HCEC 1CT (cell line): ENCODE measurements around the gene MCF2L2.
A peak's percentile ranks its signal among the peaks of the same experiment; 100 is the strongest.

Experiments used
- DNase-seq: peaks from one replicate; pipeline ENCODE4 v3.0.0-alpha.2; 2017

The MCF2L2 gene

DNA sequence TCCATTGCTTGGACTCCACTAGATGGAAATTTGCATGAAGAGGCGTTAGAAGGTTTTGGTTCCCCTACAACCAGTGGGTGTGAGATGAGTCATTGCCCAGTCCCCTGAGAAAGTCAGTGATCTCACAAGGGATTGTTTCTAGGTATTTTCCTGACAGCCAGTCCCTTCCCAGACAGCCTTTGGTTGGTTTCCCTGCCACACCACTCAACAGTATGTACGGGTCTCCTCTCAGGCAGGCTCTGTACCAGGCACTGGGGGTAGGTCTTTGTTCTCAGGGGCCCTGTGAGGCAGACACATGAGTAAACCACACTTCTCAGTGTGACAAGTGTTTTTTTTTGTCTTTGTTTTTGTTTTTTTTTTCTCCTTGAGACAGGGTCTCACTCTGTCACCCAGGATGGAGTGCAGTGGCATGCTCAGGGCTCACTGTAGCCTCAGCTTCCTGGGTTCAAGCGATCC is 269.8 kb downstream of the MCF2L2 start:
- DNase-seq, result peak; percentile 11

DNA sequence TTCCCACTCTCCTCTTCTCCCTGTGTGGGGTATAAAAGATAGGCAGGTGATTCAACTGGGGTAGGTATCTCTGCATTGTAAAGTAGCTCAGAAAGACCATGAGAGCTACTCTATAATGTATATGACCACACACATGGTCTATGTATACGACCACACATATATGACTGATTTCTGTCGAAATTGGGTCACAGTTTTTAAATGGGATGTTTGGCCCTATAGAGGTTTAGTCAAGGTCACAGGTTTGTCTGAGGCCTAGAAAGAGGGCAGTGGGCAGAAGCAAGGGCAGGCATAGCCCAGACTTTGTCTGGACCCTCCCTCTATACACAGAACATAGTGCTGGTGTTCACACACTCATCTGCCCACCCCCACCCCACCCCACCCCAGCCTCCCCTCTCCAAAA is 270.3 kb downstream of the MCF2L2 start:
- no peak for DNase-seq

DNA sequence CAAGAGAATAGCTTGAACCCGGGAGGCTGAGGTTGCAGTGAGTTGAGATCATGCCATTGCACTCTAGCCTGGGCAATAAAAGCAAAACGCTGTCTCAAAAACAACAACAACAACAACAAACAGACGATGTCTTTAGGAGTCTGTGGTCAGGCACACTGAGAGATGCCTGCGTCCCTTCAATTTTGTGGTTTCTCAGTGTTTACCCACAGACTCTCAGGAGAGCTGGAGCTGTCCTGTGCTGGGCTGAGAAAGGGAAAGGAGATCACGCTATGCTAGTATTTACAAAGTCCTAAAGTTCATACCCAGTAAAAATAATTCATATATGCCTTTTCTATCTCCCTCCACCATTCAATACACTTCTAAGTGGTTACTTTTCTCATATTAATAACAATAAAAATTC is 272.2 kb downstream of the MCF2L2 start:
- DNase-seq, result no peak

DNA sequence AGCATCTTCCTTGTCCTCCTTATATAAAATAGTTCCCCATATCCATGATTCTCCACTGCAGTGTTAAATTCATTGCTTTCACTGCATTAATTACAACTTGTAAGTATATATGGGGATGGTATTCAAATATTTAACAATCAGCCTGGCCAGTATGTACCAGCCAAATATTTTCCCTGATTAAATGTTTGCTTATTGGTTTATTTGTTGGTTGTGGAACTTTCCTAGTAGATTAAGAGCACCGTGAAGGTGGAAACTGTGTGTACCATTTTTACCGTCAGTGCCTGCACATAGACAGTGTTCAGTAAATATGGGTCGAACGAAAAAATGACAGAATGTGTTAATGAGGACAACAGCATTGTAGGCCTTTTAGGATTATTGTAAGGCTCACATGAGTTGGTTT is 272.9 kb downstream of the MCF2L2 start:
- DNase-seq, result no peak

DNA sequence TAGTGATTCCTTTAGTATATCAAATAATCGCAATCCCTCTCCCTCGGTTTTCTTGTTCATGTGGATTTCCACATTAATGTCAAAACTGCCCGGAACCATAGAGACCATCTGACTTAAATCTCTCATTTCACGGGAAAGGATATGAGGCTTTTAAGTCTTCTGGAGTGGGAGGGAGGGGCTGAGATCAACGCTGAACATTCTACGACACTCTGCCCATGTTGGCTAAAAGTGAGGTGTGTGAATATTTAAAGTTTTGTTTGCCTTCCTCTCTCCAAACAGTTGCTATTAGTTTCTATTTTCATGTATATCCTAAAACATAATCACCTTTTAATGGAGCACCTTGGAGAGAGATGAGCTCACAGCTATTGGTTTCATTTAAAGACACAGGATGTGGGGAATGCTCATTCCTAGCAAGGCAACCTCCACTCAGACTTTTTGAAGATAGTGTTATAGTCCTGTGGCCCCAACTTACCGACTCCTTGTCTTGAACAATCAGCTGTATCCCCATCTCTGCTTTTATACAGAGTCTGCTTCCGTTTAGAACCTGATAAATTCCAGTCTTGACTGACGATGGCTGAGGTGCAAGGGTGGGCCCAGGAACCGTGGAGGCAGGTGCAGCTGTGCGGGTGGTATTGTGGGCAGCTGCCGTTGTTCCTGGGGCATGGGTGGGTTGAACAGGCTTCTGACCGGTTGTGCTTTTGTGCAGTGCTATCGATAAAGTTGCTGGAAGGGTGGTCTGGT is 275.0 kb downstream of the MCF2L2 start:
- DNase-seq, result no peak

DNA sequence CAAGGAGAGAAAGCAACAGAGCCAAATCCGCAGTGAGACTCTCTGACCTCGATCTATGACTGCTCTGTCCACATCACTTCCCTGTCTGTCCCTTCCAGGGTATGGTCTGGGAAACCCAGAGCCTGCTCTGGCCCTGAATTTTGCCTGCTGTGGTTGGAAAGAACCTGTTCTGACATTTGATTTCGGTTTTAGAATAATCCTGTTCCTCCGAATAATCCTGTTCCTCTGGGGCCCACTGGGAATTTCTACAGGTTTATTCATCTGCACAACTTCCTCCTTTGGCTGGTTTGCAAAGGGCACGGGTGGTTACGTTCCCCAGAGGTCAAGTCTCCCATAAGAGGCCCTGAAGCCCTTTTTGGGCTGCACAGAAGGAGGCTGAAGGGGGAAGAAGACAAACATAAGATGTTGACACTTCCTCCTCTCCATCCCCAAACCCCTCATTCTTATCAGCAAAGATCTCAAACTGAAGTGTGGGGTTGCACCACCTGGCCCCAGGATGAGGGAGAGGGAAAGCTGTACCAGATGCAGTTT is 276.5 kb downstream of the MCF2L2 start:
- DNase-seq, result no peak

DNA sequence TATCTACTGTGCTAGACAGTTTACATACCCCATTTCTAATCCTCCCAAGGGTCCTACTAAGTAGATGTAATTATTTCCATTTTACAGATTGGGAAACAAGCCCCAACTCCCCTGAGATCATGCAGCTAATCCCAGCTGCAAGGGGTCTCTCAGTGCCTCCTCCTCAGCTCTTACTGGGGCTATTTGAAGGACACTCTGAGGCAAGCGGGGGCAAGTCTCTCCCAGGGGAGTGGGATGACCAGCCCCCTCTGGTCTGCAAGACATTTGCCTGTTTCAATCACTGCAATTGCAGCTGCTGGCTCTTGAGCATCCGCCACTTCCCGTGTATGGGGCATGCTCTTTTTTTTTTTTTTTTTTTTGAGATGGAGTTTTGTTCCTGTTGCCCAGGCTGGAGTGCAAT is 277.3 kb downstream of the MCF2L2 start:
- DNase-seq, result no peak

DNA sequence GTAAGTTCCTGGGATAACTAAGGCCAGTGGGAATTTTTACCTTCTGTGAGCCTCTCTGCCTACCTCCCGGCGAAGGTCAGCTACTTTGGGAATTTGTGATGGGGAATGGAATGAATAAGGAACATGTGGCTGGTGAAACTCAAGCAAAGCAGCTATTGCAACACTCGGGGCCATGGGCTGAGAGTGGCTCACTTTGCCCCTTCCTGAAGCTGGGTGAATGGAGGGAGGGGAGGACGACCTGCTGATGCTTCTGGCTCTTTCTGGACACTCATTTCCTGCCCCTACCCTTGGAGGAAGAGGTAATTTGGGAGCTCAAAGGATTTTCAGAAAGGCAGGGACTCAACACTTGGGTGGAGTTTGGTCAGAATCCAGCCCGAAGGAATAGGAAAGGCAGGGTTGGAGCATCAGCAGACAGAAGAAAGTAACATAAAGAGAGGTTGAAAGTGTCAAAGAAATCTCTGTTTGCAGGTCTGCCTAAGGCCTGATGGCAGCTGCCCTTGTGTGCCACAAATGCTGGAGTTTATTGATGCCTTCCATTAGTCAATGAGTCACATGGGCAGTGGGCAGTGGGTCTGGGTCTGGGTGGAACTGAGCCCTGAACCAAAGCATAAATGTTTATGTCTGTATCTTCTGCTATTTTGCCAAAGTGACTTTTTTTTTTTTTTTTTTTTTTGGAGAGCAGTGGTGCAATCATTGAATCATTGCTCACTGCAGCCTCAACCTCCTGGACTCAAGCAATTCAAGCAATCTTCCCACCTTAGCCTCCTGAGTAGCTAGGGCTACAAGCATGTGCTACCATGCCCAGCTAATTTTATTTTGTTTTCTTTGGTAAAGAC is 278.3 kb downstream of the MCF2L2 start:
- peak; percentile 20 for DNase-seq

DNA sequence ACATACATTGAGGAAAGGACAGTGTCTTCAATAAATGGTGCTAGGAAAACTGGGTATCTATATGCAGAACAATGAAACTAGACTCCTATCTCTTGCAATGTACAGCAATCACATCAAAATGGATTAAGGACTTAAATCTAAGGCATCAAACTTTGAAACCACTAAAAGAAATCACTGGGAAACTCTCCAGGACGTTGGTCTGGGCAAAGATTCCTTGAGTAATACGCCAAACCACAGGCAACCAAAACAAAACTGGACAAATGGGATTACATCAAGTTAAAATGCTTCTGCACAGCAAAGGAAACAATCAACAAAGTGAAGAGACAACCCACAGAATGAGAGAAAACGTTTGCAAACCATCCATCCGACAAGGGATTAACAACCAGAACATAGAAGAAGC is 280.4 kb downstream of the MCF2L2 start:
- peak; percentile 63 for DNase-seq

DNA sequence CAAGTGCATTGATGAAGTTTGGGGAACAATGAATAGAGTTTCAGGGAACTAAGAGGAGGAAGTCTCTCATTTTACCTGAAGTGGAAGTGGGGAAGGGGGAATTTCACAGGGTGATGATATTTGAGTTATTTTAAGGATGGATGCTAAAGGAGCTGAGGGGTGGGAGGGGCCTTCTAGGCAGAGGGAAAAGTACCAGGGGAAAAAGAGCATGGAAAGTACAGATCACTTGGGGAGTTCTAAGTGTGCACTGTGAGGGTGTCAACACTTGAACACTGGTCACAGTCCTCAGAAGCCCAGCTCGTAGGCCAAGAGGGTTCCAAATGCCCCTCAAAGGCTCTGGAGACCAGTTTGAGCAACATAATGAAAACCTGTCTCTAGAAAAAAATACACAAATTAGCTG is 284.1 kb downstream of the MCF2L2 start:
- DNase-seq, result no peak

DNA sequence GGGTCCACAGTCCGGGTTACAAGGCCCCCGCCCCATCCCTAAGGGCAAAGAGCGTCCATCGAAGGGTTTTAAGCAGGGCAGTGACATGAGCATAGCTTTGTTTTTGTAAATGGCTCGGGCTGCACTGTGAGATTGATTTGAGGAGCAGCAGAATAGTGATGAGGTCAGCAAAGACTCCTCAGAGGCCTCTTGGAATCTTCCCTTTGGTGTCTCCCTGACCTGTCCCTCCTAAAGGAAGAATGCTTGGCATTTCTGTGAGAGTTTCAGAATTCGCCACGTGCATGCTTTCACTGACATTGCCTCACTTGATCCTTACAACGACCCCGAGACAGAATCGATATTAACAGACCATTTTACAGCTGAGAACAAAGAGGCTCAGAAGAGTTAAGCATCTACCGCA is 286.2 kb downstream of the MCF2L2 start:
- no peak for DNase-seq

DNA sequence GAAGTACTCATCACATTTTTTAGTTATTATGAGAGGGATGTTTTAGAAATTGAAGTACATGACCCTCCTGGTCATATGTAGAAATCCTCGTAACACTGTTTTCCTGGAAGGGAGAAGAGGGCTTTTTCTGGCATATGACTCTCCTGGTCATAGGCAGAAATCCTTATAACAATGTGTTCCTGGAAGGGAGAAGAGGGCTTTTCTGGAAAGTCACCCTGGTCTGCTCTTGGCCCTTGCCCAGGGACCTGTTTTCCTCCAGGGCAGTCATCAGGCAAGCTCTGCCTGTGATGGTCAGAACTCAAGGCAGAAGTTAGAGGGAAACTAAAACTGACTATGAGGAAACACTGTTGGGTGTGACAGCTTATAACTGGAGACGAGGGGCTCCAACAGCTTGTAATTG is 293.6 kb downstream of the MCF2L2 start:
- no peak for DNase-seq

DNA sequence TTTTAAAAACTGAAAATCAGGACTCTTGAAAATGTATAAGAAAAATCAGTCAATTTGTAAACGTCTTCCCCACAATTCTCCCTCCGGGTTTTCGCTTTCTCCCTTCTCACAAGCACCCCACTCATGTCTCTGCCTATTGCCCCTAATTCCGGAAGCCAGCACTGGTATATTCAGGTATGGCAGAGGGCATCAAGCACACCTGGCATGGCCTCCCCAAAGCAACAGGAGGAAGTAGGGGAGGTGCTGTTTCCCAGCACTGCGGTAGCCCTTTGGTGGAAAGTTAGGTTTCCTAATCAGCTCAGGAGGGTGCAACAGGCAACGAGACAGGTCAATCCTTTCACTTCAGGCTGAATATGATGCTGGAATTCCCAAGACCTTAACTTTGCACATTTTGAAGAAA is 296.0 kb downstream of the MCF2L2 start:
- DNase-seq, result no peak

DNA sequence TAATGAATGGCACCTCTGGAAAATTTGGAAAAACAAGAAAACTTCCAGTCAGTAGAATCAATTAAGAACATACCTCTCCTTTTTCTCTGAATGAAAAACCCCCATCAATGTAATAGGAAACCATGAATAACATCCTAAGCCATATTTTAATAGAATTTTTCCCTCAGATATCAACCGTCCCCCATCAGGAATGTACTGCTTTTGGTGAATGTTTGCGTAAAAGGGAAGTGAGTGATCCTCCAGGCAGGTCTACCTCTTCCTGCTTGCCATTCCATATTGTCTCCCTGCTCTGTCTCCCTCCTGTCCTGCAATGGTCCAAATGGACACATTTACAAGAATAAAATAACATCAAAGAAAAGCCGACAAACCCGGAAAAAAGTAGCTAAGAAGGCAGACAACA is 296.7 kb downstream of the MCF2L2 start:
- DNase-seq, result peak; percentile 74

DNA sequence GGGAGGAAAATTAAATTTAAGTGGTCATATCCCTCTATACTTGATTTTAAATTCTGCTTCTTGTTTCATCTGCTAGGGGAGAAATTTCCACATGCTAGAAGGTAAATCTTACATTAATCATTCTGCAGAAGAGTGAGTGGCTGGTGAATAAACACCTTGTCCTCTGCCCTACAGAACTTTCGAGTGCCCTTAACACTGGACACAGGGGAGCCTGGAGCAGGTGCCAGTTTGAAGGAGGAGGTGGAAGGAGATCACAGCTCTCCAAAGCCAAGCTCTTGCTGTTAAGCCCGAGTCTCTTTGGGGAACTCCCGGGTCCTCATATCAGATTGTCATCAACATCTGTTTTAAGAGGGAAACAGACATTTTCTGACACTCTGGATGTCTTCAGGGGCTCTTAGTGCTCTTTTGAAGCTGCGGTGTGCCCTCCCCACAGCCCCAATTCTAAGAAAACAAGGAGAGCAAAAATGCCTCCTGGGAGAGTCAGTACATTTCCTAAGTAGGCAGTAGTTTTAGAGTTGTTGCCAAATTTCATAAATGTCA is 297.2 kb downstream of the MCF2L2 start:
- no peak for DNase-seq

DNA sequence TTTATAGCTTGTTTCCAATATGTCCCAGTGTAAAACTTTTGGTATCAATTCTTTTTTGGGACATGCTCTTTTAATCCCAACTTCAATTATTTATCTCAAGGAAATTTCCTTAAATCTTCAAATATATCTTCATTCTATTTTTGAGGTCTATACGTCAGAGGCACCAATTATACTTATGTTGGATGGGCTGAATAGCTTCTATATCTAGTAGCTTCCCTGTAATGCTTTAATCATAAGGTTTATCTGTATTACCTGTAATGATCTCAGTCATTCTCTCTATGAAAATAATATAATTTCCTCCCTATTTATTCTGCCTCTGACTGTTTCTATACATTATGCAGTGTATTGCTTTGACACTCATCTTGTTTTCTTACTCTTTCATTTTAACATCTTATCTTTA is 299.2 kb downstream of the MCF2L2 start:
- no peak for DNase-seq

DNA sequence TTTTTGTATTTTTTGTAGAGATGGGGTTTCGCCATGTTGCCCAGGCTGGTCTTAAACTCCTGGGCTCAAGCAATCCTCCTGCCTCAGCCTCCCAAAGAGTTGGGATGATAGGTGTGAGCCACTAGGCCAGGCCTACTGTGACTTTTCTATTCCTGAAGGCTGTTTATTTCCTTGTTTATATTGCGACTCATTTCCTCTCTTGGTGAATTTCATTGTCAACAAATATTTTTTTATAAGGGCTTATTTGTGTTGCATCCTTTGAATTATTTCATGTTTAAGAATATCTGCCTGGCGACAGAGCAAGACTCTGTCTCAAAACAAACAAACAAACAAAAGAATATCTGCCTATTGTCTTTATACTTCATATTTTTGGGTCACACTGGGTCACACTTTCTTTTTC is 299.7 kb downstream of the MCF2L2 start:
- no peak for DNase-seq
